Measurements from ENCODE around the gene CCDC80.

Gene CCDC80

DNA sequence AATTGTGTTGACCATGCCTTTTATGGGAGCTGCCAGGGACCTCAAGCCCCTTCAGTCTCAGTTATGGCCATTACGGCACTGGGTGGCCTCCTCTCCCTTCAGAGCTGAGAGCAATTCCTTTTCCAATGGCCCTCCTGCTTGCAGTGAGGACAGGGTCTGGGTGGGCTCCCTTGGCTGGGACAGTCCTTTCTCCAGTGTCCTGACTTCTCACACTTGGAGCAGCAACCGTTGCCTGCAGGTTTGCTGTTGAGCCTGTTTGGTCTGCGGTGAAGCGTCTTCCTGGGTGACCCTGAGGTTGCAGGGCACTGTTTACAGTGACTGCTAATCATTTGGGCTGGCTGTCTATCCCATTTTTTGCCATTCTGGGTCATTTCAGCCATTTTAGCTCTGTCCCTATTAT is 3.5 kb upstream of the CCDC80 start:
- no peak overlapping the region for H3K4me3 ChIP-seq (ENCODE audit: low read depth, low read length)
- DNase-seq (ENCODE audit: low read depth): no peak
- no peak for TF ChIP-seq POLR2A (IDR thresholded peaks at IDR 0.05; ENCODE audit: extremely low read depth, insufficient read length)
- TF ChIP-seq, protein P1, sequence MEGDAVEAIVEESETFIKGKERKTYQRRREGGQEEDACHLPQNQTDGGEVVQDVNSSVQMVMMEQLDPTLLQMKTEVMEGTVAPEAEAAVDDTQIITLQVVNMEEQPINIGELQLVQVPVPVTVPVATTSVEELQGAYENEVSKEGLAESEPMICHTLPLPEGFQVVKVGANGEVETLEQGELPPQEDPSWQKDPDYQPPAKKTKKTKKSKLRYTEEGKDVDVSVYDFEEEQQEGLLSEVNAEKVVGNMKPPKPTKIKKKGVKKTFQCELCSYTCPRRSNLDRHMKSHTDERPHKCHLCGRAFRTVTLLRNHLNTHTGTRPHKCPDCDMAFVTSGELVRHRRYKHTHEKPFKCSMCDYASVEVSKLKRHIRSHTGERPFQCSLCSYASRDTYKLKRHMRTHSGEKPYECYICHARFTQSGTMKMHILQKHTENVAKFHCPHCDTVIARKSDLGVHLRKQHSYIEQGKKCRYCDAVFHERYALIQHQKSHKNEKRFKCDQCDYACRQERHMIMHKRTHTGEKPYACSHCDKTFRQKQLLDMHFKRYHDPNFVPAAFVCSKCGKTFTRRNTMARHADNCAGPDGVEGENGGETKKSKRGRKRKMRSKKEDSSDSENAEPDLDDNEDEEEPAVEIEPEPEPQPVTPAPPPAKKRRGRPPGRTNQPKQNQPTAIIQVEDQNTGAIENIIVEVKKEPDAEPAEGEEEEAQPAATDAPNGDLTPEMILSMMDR (IDR thresholded peaks at IDR 0.05; ENCODE audit: low read depth, low read length): no peak
- TF ChIP-seq, protein P2, sequence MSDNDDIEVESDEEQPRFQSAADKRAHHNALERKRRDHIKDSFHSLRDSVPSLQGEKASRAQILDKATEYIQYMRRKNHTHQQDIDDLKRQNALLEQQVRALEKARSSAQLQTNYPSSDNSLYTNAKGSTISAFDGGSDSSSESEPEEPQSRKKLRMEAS (IDR thresholded peaks at IDR 0.05; ENCODE audit: low read depth, low read length): no peak
- no peak for TF ChIP-seq MYC (IDR thresholded peaks at IDR 0.05; ENCODE audit: low read depth, low read length)

DNA sequence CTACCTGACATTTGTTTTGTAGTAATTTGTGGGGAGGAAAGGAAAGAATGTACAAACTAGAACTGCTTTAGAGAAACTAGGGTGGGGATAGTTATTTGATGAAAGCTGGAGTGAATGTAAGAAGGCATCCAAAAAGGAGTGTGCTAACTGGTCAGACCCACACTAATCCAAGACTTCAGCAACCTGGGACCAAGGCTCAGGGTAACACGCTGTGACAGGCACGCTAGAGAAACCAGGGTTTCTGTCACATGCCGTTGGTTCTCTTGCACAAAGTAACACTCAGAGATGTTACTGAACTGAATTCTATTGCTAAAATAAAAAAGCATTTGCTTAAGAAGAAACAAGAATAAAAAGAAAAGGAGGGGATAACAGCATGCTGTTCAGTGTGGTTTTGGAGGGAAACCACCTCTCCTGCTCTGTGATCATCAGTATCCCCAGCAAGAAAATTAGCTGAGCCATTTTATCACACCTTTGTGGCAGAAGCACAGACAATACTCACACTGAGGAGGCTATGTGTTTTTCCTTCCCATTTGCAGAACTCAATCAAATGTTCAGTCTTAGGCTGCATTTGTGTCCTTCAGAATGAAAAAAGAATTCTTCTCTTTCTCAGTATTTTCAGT is 2.8 kb upstream of the CCDC80 start:
- TF ChIP-seq, protein P2 (IDR thresholded peaks at IDR 0.05; ENCODE audit: low read depth, low read length): no peak
- TF ChIP-seq, protein P1 (IDR thresholded peaks at IDR 0.05; ENCODE audit: low read depth, low read length): no peak
- TF ChIP-seq MYC (IDR thresholded peaks at IDR 0.05; ENCODE audit: low read depth, low read length): no peak
- TF ChIP-seq POLR2A (IDR thresholded peaks at IDR 0.05; ENCODE audit: extremely low read depth, insufficient read length): no peak
- no peak overlapping the region for H3K4me3 ChIP-seq (ENCODE audit: low read depth, low read length)
- no peak for DNase-seq (ENCODE audit: low read depth)

DNA sequence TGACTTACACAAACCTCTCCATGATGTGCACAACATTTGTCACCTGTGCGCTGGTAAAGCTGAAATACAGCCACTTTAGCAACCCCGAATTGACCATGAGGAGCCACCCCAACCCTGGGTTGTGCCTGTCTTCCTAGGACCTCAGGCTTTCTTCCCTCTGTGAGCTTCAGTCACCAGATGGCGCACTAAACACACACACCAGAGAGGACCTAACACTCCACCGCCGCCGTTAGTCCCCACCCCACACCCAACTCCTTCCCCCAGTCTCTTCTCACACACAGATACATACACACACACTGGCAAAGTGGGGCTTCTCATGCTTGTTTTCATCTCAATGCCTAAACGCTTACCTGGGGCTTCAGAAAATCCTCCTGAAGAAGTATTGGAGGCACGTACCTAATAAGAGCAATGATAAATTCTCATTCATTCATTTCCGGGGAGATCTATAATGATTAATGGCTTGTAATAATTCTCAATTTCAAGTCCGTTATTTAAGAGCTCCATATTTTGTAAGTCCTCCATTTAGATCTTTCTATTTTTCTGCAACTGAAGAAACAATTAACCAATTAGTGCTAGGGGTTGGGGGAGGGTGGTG is 2.1 kb upstream of the CCDC80 start:
- no peak overlapping the region for H3K4me3 ChIP-seq (ENCODE audit: low read depth, low read length)
- peak; percentile 85 for DNase-seq (ENCODE audit: low read depth)
- no peak for TF ChIP-seq POLR2A (IDR thresholded peaks at IDR 0.05; ENCODE audit: extremely low read depth, insufficient read length)
- TF ChIP-seq MYC (IDR thresholded peaks at IDR 0.05; ENCODE audit: low read depth, low read length): no peak
- TF ChIP-seq, protein P1 (IDR thresholded peaks at IDR 0.05; ENCODE audit: low read depth, low read length): peak; percentile 73
- TF ChIP-seq, protein P2 (IDR thresholded peaks at IDR 0.05; ENCODE audit: low read depth, low read length): no peak

DNA sequence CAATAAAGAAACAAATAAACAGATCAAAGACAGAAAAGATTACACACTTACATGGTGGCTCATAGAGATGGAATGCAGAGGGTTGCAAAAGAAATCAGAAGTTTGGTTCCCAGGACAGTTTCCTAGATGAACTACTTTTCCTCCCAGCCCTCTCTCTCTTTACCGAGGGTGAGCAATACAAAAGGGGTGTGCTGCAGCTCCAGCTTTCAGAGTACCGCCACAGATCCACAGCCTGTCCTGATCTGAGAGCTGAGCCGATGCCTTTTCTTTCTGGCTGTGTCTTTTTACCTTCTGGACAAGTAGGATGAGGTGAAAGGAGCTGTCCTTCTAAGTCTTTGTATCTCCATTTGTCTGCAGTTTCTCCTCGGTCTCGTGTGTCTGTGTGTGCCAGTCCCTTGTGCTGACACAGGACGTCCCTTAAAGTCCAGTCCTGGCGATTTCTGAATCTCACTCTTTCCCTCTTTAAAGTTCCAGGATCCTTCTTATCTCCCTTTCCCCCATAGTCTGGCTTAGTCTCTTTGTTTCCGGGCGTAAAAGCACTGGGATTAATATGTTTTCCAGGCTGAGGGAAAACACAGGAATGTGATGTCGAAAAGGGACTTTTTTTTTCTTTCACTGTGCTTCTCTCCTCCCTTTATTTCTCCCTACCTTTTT is 540 bp downstream of the CCDC80 start:
- no peak for TF ChIP-seq POLR2A (IDR thresholded peaks at IDR 0.05; ENCODE audit: extremely low read depth, insufficient read length)
- TF ChIP-seq, protein P2 (IDR thresholded peaks at IDR 0.05; ENCODE audit: low read depth, low read length): no peak
- TF ChIP-seq MYC (IDR thresholded peaks at IDR 0.05; ENCODE audit: low read depth, low read length): no peak
- TF ChIP-seq, protein P1 (IDR thresholded peaks at IDR 0.05; ENCODE audit: low read depth, low read length): no peak
- DNase-seq (ENCODE audit: low read depth): no peak
- H3K4me3 ChIP-seq (ENCODE audit: low read depth, low read length): no peak overlapping the region

DNA sequence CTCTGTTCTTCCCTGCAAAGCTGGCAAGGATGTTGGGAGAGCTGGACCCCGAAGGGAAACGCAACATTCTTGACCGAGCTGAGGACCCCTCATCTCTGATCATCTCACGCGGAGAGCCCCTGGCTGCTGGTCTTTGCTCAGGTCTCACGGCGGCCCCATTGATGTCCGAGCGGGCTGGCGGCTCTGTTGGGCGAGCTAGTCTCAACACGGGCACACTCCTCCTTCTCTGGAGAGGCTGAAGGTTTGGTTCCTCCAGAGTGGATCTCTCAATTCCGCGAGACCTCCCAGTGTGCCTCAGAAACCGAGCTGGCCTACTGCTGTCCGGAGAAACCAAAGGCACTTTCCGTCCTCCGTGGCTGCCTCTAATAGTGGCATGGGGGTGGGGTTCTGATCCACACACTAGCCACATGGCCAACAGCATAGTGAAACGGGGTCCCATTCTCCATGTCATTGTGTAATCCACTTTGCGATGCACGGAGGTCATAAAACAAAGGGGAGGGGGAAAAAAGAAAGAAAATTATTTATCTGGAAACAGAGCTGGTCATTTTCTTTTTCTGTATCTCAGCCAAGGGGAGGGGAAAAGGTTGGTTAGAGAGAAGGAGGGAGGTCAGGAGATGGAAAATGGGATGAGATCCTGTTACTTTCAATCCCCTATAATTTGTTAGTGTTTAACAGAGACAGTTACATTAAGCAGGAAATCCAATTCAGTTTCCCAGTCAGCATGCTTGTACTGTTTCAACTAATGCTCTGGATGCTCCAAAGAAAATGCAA is 1.3 kb downstream of the CCDC80 start:
- no peak overlapping the region for H3K4me3 ChIP-seq (ENCODE audit: low read depth, low read length)
- no peak for DNase-seq (ENCODE audit: low read depth)
- TF ChIP-seq, protein P1 (IDR thresholded peaks at IDR 0.05; ENCODE audit: low read depth, low read length): no peak
- TF ChIP-seq POLR2A (IDR thresholded peaks at IDR 0.05; ENCODE audit: extremely low read depth, insufficient read length): no peak
- TF ChIP-seq, protein P2 (IDR thresholded peaks at IDR 0.05; ENCODE audit: low read depth, low read length): no peak
- no peak for TF ChIP-seq MYC (IDR thresholded peaks at IDR 0.05; ENCODE audit: low read depth, low read length)

Data from NB4 (cell line).